ENCODE data around the gene SLC66A2.
A peak's percentile ranks its signal among the peaks of the same experiment; 100 is the strongest.
"Not testable (repeated sequence)": the region's sequence is repeated elsewhere in the genome, so short reads cannot be mapped to it uniquely, and the experiment has no call there.

SLC66A2 gene

DNA sequence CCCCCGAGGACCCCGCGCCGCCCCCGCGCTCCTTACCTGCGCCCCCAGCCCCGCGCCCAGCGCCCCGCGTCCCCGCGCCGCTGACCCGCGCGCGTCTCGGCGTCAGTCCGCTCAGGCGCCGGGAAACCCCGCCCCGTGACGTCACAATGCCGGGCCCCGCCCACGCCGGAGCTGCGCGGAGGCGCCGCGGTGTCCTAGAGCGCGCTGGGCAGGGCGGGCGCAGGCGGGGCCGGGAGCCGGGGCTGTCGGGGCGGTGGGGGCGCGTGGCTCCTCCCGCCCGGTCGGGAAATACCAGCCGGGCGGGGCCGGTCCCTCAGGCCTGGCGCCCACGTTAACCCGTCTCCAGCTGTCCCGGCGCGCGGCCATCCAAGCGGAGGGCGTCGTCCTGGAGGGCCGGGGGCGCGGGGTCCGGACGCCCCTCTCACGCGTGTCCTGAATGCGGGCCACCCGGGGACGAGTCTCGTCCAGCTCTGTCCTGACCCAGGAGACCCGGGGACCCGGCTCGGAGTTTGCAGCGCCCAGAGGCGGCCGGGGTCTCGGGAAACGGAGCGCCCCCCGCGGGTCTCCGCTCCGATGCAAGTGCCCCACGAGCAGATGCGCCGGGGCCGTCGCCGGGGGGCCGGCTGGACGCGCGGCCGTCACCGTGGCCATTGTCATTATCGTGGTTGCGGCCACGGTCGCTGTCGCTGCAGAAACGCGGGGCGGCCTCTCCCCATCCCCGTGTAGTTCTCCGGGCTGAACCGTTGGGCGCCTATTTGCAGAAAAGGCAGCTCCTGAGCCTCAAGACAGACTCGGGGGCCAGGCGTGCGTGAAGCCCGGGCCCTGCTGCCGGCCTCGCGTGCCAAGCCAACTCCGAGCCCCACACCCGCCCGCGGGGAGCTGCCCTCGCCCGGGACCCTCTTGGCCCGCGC lies at the start of gene SLC66A2:
Gene SLC66A2, minus strand, starts transcription at position 109 of the 911 bp plus-strand sequence. CDS start 727 bp downstream, outside the sequence.
- peak; percentile 92 for DNase-seq

DNA sequence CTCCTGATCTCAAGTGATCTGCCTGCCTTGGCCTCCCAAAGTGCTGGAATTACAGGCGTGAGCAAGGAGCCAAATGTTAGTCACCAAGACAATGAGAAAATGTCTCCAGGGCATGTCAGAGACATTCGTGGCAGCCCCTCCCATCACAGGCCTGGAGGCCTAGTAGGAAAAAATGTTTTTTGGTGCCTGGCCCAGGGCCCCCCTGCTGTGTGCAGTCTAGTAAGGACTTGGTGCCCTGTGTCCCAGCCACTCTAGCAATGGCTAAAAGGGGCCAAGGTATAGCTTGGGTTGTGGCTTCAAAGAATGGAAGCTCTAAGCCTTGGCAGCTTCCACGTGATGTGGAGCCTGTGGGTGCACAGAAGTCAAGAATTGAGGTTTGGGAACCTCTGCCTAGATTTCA lies 49.4 kb upstream of the SLC66A2 start:
- DNase-seq: no peak

- DNase-seq: not testable (repeated sequence)
These were observed 48.2 kb upstream of the SLC66A2 start for GRCh38 chr18:79999701-80000100.

- no peak for DNase-seq
These were observed 40.0 kb upstream of the SLC66A2 start for GRCh38 chr18:79991494-79991893.

DNA sequence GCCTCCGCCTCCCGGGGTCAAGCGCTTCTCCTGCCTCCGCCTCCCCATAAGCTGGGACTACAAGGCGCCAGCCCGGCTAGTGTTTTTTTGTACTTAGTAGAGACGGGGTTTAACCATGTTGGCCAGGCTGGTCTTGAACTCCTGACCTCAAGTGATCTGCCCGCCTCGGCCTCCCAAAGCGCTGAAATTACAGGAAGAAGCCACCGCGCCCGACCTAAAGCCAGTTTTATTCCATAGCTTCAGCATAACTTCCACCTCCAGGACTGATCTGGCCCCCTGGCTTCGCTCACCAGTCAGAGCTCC lies 37.7 kb upstream of the SLC66A2 start:
- no peak for DNase-seq

- peak; percentile 83 for DNase-seq
These were observed 37.2 kb upstream of the SLC66A2 start, which contains the start of gene TXNL4A for GRCh38 chr18:79988451-79989194. Gene TXNL4A (minus strand): TSS chr18:79988563. CDS start chr18:79988392, 171 bp downstream.

GRCh38 chr18:79988071-79988450 lies 36.6 kb upstream of the SLC66A2 start:
- peak; percentile 62 for DNase-seq

DNA sequence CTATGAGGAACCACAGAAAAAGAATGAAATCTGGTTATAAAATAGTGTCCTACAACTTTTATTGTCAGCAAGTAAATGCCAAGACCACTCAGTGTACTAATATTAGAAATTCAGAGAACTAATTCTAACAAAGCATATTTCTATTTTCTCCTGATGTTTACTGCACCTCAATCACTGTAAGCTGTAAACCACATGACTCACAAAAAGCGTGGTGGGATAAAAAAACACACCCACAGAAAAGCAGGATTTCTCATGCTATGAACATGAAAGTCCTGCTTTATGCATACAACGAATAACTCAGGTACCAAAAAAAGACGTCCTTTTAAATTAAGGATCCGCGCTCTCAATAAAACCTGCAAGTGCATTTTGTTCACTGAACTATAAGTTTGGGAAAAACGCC lies 36.1 kb upstream of the SLC66A2 start:
- no peak for DNase-seq

GRCh38 chr18:79986726-79987125 lies 35.3 kb upstream of the SLC66A2 start:
- DNase-seq: no peak

GRCh38 chr18:79985172-79985571 lies 33.7 kb upstream of the SLC66A2 start:
- DNase-seq: no peak

DNA sequence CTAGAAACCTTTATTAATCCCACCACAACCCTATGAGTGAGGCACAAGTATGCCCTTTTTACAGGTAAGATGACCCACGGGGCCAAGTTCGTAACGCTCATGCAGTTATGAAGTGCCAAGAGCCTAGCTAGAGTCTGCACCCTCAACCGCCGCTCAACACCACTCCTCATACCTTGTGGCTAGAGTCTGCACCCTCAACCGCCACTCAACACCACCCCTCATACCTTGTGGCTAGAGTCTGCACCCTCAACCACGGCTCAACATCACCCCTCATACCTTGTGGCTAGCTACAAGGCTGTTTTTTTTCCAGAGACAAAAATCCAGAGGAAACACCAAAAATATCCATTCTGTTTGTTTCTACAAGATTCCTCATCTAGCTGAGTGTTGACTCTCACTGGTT lies 32.3 kb upstream of the SLC66A2 start:
- DNase-seq: no peak

DNA sequence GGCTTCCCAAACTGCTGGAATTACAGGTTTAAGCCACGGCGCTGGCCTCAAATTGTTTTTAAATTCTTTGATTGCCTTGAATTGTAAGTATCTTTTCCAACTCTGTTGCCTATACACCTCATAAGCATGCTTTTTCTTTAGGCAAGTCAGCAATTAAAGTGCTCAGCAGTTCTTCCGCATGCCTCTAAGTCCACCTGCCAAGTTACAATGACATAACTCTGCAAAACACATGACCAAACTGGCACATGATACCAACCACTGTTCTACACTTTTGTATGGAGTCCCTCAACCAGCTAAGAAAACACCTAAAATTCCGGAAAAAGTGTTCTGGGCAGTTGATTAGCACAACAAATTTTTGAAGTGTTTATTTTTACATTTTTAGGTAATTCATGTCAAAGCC lies 31.8 kb upstream of the SLC66A2 start:
- DNase-seq: no peak

GRCh38 chr18:79982736-79983135 lies 31.3 kb upstream of the SLC66A2 start:
- peak; percentile 11 for DNase-seq

DNA sequence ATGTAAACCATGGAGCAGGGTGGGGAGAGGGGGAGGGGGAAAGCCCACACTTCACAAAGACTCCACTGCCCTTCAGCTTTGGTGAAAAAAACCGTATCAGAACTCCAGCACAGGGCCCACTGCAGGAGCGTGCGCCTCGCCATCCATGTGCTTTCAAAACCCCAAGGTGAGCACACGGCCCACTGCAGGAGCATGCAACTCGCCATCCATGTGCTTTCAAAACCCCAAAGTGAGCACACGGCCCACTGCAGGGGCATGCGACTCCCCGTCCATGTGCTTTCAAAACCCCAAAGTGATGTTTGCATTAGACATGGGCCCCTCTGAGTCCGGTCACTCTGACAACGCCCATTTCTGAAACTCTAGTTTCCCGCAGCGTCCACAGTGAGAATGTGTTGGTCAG lies 29.1 kb upstream of the SLC66A2 start:
- no peak for DNase-seq

DNA sequence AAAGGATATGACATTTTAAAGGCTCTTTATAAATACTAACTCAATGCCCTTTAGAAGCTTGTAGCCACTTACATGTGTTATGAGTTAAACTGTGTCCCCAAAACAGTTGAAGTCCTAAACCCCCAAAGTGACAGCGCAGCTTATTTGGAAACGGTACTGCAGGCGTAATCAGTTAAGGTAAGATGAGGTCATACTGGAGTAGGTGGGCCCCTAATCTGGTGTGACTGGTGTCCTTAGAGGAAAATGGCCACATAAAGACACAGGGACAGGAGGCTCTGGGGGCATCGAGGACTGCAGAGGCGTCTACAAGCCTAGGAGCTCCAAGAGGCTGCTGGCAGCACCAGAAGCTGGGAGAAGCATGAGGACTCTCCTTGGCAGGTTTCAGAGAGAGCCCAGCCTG lies 28.4 kb upstream of the SLC66A2 start:
- no peak for DNase-seq

DNA sequence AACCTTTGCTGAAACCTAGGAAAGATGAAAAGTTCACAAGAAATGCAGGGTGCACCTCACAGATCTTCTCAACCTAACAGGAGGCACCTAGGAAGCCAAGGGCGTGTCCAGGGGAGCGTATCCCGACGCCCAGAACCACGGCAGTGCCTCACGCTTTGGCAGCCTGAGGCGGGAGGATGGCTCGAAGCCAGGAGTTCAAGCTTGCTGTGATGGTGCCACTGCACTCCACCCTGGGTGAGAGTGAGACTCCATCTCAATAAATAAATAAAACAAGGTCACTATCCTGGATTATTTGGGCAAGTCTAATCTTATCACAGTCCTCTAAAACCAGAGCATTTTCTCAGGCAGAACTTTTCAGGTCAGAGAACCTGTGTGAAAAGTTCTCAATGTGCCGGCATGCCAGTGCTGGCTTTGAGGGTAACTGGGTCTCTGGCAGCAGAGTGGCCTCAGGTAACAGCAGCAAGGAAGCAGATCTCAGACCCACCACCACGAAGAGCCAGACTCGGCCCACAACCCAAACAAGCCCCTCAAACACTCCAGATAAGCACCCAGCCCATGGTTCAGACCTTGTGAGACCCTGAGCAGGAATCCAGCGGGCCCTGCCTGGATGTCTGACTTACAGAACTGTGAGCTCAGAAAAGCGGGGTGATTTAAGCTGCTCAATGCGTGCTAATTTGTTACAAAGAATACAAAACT lies 24.7 kb upstream of the SLC66A2 start:
- DNase-seq: no peak

GRCh38 chr18:79975043-79975442 lies 23.6 kb upstream of the SLC66A2 start:
- no peak for DNase-seq

DNA sequence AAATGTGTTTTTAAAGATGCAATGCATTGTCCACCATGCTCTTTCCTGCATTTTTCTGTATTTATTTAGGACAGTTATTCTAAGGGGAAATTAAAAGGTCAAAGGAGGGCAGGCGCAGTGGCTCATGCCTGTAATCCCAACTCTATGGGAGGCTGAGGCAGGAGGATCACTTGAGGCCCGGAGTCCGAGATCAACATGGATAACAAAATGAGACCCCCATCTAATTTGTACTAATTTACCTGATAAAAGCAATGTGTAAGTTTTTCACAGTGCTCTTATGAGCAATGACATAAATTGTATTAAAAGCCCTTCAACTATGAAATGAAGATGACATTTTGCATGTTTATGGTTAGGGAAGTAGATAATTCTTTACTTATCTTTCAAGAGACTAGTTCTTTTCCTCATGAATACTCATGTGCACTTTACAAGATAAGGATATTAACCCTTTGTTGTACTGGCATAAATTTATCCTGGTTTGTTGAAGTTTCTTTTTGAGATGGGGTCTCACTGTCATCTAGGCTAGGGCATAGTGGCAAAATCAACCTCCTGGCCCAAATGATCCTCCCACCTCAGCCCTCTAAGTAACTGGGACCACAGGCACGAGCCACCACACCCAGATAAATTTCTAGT lies 22.7 kb upstream of the SLC66A2 start:
- DNase-seq: no peak

DNA sequence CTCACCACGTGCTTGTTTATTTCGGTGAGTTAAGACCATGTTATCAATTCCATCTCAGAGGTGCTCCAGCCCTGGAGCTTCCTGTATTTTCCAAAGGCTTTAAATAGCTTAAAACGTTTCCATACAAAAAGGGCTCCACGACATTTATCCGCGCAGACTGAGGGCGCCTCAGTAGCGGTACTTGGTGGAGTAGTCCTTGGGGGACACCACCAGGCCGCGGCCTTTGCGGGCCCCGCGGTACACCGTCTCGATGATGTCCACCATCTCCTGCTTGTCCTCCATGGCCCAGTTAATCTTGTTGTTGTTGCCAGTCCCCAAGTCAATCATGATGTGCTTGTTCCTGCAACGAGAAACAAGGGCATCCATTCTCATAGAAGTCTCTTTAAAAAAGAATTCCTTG lies 22.1 kb upstream of the SLC66A2 start:
- DNase-seq: no peak

DNA sequence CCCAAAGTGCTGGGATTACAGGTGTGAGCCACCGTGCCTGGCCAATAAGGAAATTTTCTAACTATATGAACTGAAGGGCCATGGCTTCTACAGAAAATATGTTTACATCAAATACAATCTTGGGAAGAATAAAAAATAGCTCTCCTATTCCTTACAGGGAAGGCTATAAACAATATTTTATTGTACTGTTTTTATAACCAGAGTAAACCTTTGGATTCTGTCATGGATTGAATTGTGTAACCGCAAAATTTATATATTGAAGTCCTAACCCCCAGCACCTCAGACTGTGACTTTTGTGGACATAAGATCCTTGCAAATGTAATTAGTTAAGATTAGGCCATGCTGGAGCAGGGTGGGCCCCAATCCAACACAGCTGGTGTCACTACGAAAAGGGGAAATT lies 21.3 kb upstream of the SLC66A2 start:
- DNase-seq: no peak

DNA sequence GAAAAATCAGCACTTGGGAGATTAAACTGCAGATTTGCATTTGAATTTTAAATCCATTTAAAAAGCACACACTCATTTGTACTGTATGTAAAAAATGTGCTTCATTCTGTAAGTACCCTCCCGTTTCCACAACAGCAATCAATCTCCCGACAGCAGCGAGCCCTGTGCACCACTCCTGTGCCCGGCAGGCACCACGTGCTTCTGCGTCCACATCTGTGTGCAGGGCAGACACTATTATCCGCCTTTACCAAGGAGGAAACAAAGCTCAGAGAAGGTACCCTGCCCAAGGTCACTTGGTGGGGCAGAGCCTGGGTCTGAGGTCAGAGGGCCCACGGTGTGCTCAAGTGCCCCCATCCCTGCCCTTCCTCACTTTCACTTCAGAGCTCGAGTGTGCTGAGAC lies 20.5 kb upstream of the SLC66A2 start:
- DNase-seq: no peak

GRCh38 chr18:79971211-79971952 lies 19.9 kb upstream of the SLC66A2 start:
- no peak for DNase-seq

Data from CD4-positive, alpha-beta T cell treated with Interferon gamma for 1 hour (primary cell).